K562 (cell line): ENCODE results near the gene SFT2D2. TPM values are rescaled to one million over a fixed set of nuclear protein-coding genes. Genes with fewer than 3 reads are reported as not detected.

ENCODE experiments used
- ARID3B ChIP-seq: fragments of 250-450 bp; sonication (Bioruptor Pico); IDR thresholded peaks from 2 replicates; pipeline ENCODE4 v1.4.0; 2020; ENCODE audit warnings: borderline replicate concordance
- CBFA2T3 ChIP-seq: fragments of 450-650 bp; IDR thresholded peaks from 2 replicates; pipeline ENCODE4 v1.6.1; 2017
- CTCF ChIP-seq, 3 experiments: IDR thresholded peaks in 2 of 3; conservative IDR thresholded peaks in 1 of 3; 2 replicates each; pipeline ENCODE4 v1.5.1; 2011 to 2012; ENCODE audit warnings: low read length in 3 of 3, mild to moderate bottlenecking in 3 of 3, control low read depth in 2 of 3, improper control_type of control experiment in 1 of 3, inconsistent platforms in 1 of 3, low read depth in 1 of 3, mixed read lengths in 1 of 3, moderate library complexity in 1 of 3; ENCODE audit not compliant: insufficient read depth in 2 of 3
- EP300 ChIP-seq: IDR thresholded peaks from 2 replicates; pipeline ENCODE4 v1.6.1; 2012; ENCODE audit warnings: low read length, improper control_type of control experiment
- HIVEP1 ChIP-seq: fragments of 250-450 bp; sonication (Bioruptor Pico); IDR thresholded peaks from 2 replicates; pipeline ENCODE4 v1.4.0; 2020; ENCODE audit warnings: mild to moderate bottlenecking
- IRF9 ChIP-seq: fragments of 450-650 bp; IDR thresholded peaks from 2 replicates; pipeline ENCODE4 v1.6.1; 2016; ENCODE audit warnings: missing biosample characterization, missing genetic modification characterization
- KDM1A ChIP-seq, 2 experiments: fragments of 450-650 bp; IDR thresholded peaks; 2 replicates each; pipeline ENCODE4 v1.6.1; 2016; ENCODE audit warnings: mild to moderate bottlenecking in 2 of 2
- MEIS2 ChIP-seq: fragments of 450-650 bp; IDR thresholded peaks from 2 replicates; pipeline ENCODE4 v1.6.1; 2014; ENCODE audit warnings: mild to moderate bottlenecking; ENCODE audit not compliant: partially characterized antibody
- MXD1 ChIP-seq: fragments of 250-450 bp; sonication (Bioruptor Pico); IDR thresholded peaks from 2 replicates; pipeline ENCODE4 v1.8.0; 2021; ENCODE audit warnings: borderline replicate concordance, mild to moderate bottlenecking, moderate library complexity; ENCODE audit not compliant: poor library complexity, severe bottlenecking
- NFRKB ChIP-seq: fragments of 450-650 bp; IDR thresholded peaks from 2 replicates; pipeline ENCODE4 v1.6.1; 2016; ENCODE audit warnings: low read depth
- PHF8 ChIP-seq: fragments of 200-600 bp; sonication (generic); IDR thresholded peaks from 2 replicates; pipeline ENCODE4 v1.6.1; 2012; ENCODE audit warnings: mixed run types, mild to moderate bottlenecking, inconsistent platforms, low read length, moderate library complexity, borderline replicate concordance
- PML ChIP-seq: IDR thresholded peaks from 2 replicates; pipeline ENCODE4 v1.6.1; 2012; ENCODE audit warnings: low read length, inconsistent platforms
- PTRF ChIP-seq: fragments of 450-650 bp; IDR thresholded peaks from 2 replicates; pipeline ENCODE4 v1.6.1; 2016; ENCODE audit warnings: mild to moderate bottlenecking, missing genetic modification characterization, missing compliant biosample characterization
- SIRT6 ChIP-seq: IDR thresholded peaks from one replicate; pipeline ENCODE4 v1.6.1; 2012; ENCODE audit warnings: low read depth, mild to moderate bottlenecking, control low read depth, inconsistent platforms, low read length, moderate library complexity
- TEAD4 ChIP-seq, 2 experiments: sonication (generic) in 1 of 2; formaldehyde crosslinking in 1 of 2; IDR thresholded peaks; 2 replicates each; pipeline versions ENCODE4 v1.6.1 to v1.8.0; 2012 to 2022; ENCODE audit warnings: borderline replicate concordance in 1 of 2, inconsistent platforms in 1 of 2, low read length in 1 of 2, mild to moderate bottlenecking in 1 of 2, missing genetic modification reagents in 1 of 2
- ZBTB49 ChIP-seq: sonication (generic); formaldehyde crosslinking; IDR thresholded peaks from 2 replicates; pipeline ENCODE4 v1.8.0; 2022; ENCODE audit warnings: missing genetic modification reagents, mild to moderate bottlenecking, borderline replicate concordance
- ZNF232 ChIP-seq: sonication (generic); formaldehyde crosslinking; IDR thresholded peaks from 2 replicates; pipeline ENCODE4 v1.8.0; 2022; ENCODE audit warnings: mild to moderate bottlenecking, missing genetic modification reagents
- ZNF24 ChIP-seq: fragments of 450-650 bp; IDR thresholded peaks from 2 replicates; pipeline ENCODE4 v1.6.1; 2016
- ZNF282 ChIP-seq: sonication (generic); formaldehyde crosslinking; IDR thresholded peaks from 2 replicates; pipeline ENCODE4 v1.8.1; 2023; ENCODE audit warnings: missing genetic modification reagents
- ZNF384 ChIP-seq: IDR thresholded peaks from 2 replicates; pipeline ENCODE4 v1.6.1; 2012; ENCODE audit warnings: low read depth, low read length, improper control_type of control experiment
- ZNF830 ChIP-seq: fragments of 250-450 bp; sonication (Bioruptor Pico); IDR thresholded peaks from 2 replicates; pipeline ENCODE4 v1.5.0; 2021; ENCODE audit warnings: mild to moderate bottlenecking
- polyA plus RNA-seq, 8 experiments: library from polyadenylated mRNA; depleted of rRNA in 4 of 8; stranded (reverse) in 5 of 8; unstranded in 3 of 8; fragments of >200 nt; fragmentation: Nextera tagmentation in 2 of 8; fragmentation: Illumina TruSeq in 1 of 8; extraction: Ambion mirVana in 2 of 8; extraction: Trizol in 1 of 8; gene quantifications; 2 replicates each; pipeline versions ENCODE4 v1.2.1 to v1.2.3, GENCODE V29; 2011 to 2014; ENCODE audit warnings: inconsistent platforms in 1 of 8, missing spikeins in 1 of 8
- total RNA-seq, 7 experiments: library from RNA; depleted of rRNA in 6 of 7; stranded (reverse); fragments of >200 nt in 6 of 7; fragmentation: Illumina TruSeq in 2 of 7; extraction: Trizol in 2 of 7; gene quantifications; 2 replicates each; pipeline versions ENCODE4 v1.2.1 to v1.2.3, GENCODE V29; 2011 to 2021; ENCODE audit warnings: low replicate concordance in 1 of 7

SFT2D2 gene
- total and polyA plus RNA-seq, 9 of the 15 experiments (the other 6 are each of a cell fraction or from before 2014, with no cell fraction given): 3.4 to 50.1 (median 21.6) TPM

GRCh38 chr1:168288311-168289052 is 62.7 kb downstream of the SFT2D2 start (continued):
- TF ChIP-seq MXD1 (CRISPR knock-in tag) (no peak), HIVEP1 (CRISPR knock-in tag) (no peak), KDM1A (IDR thresholded peaks at IDR 0.05) (peak; percentile 80 to 82), MEIS2 (peak; percentile 72), PTRF (no peak), ZNF830 (CRISPR knock-in tag) (no peak), ZNF384 (no peak), PML (peak; percentile 95), SIRT6 (no peak), TEAD4 (IDR thresholded peaks at IDR 0.05; ENCODE audit: low read length) (peak; percentile 99), TEAD4 (CRISPR knock-in tag; IDR thresholded peaks at IDR 0.05; ENCODE audit: borderline replicate concordance) (no peak), ARID3B (CRISPR knock-in tag) (no peak), CBFA2T3 (peak; percentile 97), ZNF232 (CRISPR knock-in tag) (no peak), NFRKB (no peak), PHF8 (no peak), ZNF24 (no peak), IRF9 (no peak), EP300 (peak; percentile 88), CTCF (IDR thresholded peaks at IDR 0.05 in 2 of 3, conservative IDR thresholded peaks at IDR 0.05 in 1 of 3; ENCODE audit: insufficient read depth in 2 of 3, low read depth in 1 of 3, low read length in 3 of 3) (no peak), ZBTB49 (CRISPR knock-in tag) (no peak), ZNF282 (CRISPR knock-in tag) (no peak)
